SK-N-SH treated with all-trans-retinoic acid at 6 μM for 48 hours (cell line): ENCODE measurements around the gene PRICKLE1.

Experiments used
- ESRRG ChIP-seq: fragments of 250-450 bp; sonication (Bioruptor Pico); IDR thresholded peaks from 2 replicates; pipeline ENCODE4 v1.6.1; 2021; ENCODE audit warnings: mild to moderate bottlenecking
- PPARA ChIP-seq: fragments of 250-450 bp; sonication (Bioruptor Pico); IDR thresholded peaks from 2 replicates; pipeline ENCODE4 v1.5.0; 2020; ENCODE audit warnings: mild to moderate bottlenecking, borderline replicate concordance

- no peak for TF ChIP-seq PPARA (CRISPR knock-in tag)
- TF ChIP-seq ESRRG = no peak
These were observed 42.8 kb downstream of the PRICKLE1 start for GRCh38 chr12:42546709-42547108.
